Type B pancreatic cell (in vitro differentiated cells): Measurements from ENCODE around the gene GALNT10. TPM values are rescaled to one million over a fixed set of nuclear protein-coding genes. Genes with fewer than 3 reads are reported as not detected.

Experiments
- DNase-seq: peaks from one replicate; pipeline ENCODE4 v3.0.0; 2021; ENCODE audit warnings: mixed read lengths; ENCODE audit not compliant: unreplicated experiment; ENCODE audit errors: extremely low spot score
- H3K27ac Mint-ChIP-seq: 2 replicates; pipeline ENCODE4 v1.8.0; 2021; ENCODE audit warnings: mild to moderate bottlenecking, mixed read lengths
- H3K27me3 Mint-ChIP-seq: 2 replicates; pipeline ENCODE4 v1.8.0; 2021; ENCODE audit warnings: mixed read lengths
- H3K36me3 Mint-ChIP-seq: 2 replicates; pipeline ENCODE4 v1.8.0; 2021; ENCODE audit warnings: mixed read lengths
- H3K4me1 Mint-ChIP-seq: one replicate; pipeline ENCODE4 v1.8.0; 2021; ENCODE audit warnings: mixed read lengths; ENCODE audit not compliant: unreplicated experiment
- H3K4me3 Mint-ChIP-seq: 2 replicates; pipeline ENCODE4 v1.8.0; 2021; ENCODE audit warnings: mild to moderate bottlenecking, mixed read lengths
- H3K9me3 Mint-ChIP-seq: 2 replicates; pipeline ENCODE4 v1.8.0; 2021; ENCODE audit warnings: mixed read lengths
- total RNA-seq: library from RNA; stranded (reverse); gene quantifications from 2 replicates; pipeline ENCODE4 v1.2.1, GENCODE V29; 2021; ENCODE audit warnings: low replicate concordance
- TF ChIP-seq, protein P1 (sequence below): fragments of 200-600 bp; sonication (generic); conservative IDR thresholded peaks from 2 replicates; pipeline ENCODE4 v1.5.0; 2021; ENCODE audit warnings: antibody characterized with exemption, mild to moderate bottlenecking

Gene GALNT10
- total RNA-seq, 1 donor from 2014 or later = 23.0 TPM

DNA sequence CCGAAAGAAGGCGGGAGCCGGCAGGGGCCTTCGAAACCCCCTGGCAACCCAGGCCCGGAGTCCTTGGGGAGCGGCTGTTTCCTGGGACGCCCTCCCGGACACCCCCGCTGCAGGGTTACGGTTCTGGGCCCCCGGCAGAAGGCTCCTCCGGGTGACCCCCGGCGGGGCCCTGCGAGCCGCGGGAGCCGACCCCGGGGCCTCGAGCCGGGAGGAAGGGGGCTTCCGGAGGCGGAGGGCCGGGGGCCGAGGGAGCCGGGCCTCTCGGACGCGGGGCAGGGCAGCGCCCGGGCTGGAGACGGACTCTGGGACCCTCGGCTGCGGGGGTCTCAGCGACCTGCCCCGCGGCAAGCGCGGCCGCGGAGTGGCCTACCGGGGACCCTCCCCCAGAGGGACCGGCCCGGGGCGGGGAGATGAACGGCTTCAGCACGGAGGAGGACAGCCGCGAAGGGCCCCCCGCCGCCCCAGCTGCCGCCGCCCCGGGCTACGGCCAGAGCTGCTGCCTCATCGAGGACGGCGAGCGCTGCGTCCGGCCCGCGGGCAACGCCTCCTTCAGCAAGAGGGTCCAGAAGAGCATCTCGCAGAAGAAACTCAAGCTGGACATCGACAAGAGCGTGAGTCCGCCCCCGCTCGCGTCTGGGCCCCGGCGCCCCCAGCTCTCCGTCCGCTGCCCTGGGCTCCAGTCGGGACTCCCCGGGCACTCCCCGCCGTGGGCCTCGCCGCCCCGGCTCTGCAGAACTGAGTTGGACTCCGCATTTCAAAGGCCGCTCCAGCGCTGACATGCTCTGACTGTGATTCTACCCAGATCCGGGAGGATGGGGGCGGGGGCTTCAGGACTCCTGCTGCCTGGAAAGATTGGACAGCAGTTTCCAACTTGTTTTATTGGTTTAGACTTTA lies 255.9 kb downstream of the GALNT10 start:
- Mint-ChIP-seq H3K4me3 (peak overlapping the region; percentile 96), H3K4me1 (peaks cover 30% of the 10 kb centered on the region), H3K27ac (peak overlapping the region; percentile 85), H3K9me3 (no peaks in the 10 kb centered on the region), H3K36me3 (peaks cover 23% of the 10 kb centered on the region), H3K27me3 (no peaks in the 10 kb centered on the region)
- peak; percentile 80 for DNase-seq
- TF ChIP-seq, protein P1, sequence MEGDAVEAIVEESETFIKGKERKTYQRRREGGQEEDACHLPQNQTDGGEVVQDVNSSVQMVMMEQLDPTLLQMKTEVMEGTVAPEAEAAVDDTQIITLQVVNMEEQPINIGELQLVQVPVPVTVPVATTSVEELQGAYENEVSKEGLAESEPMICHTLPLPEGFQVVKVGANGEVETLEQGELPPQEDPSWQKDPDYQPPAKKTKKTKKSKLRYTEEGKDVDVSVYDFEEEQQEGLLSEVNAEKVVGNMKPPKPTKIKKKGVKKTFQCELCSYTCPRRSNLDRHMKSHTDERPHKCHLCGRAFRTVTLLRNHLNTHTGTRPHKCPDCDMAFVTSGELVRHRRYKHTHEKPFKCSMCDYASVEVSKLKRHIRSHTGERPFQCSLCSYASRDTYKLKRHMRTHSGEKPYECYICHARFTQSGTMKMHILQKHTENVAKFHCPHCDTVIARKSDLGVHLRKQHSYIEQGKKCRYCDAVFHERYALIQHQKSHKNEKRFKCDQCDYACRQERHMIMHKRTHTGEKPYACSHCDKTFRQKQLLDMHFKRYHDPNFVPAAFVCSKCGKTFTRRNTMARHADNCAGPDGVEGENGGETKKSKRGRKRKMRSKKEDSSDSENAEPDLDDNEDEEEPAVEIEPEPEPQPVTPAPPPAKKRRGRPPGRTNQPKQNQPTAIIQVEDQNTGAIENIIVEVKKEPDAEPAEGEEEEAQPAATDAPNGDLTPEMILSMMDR = no peak

GRCh38 chr5:154447089-154447725 lies 256.7 kb downstream of the GALNT10 start:
- TF ChIP-seq, protein P1 = no peak
- H3K36me3 Mint-ChIP-seq = peaks cover 19% of the 10 kb centered on the region
- no peak for DNase-seq

DNA sequence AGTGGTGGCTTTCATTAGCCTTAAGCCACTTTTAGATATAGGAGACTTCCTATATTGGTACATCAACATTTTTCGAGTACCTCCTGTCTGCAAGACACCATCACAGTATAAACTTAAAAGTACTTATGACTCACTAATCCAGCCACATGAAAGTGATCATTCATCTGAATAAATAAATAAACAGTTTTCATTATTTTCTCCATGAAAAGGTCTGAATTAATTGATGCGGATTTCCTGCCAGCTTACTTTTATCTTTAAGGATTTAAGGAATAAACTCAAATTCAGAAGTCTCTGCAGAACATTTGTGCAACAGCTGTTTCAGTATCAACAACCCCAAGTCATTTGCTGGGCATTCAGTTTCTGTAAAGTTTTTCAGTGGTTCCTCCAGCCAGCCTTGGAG lies 259.3 kb downstream of the GALNT10 start:
- TF ChIP-seq, protein P1 = no peak
- no peak overlapping the region for H3K4me3 Mint-ChIP-seq
- peaks cover 26% of the 10 kb centered on the region for H3K4me1 Mint-ChIP-seq
- no peak for DNase-seq
- peaks cover 25% of the 10 kb centered on the region for H3K36me3 Mint-ChIP-seq
- H3K27ac Mint-ChIP-seq = no peak overlapping the region
- no peaks in the 10 kb centered on the region for H3K27me3 Mint-ChIP-seq
- H3K9me3 Mint-ChIP-seq = no peaks in the 10 kb centered on the region

More at GRCh38 chr5:154447089-154447725, 256.7 kb downstream of the GALNT10 start:
- H3K9me3 Mint-ChIP-seq = no peaks in the 10 kb centered on the region
- H3K27me3 Mint-ChIP-seq = no peaks in the 10 kb centered on the region
- H3K4me3 Mint-ChIP-seq = peak overlapping the region; percentile 96
- H3K4me1 Mint-ChIP-seq = peaks cover 30% of the 10 kb centered on the region
- H3K27ac Mint-ChIP-seq = peak overlapping the region; percentile 85

GRCh38 chr5:154451957-154452356 lies 261.4 kb downstream of the GALNT10 start:
- no peaks in the 10 kb centered on the region for H3K9me3 Mint-ChIP-seq
- peaks cover 17% of the 10 kb centered on the region for H3K4me1 Mint-ChIP-seq
- no peak for DNase-seq
- no peak overlapping the region for H3K4me3 Mint-ChIP-seq
- TF ChIP-seq, protein P1 = no peak
- H3K27me3 Mint-ChIP-seq = no peaks in the 10 kb centered on the region
- no peak overlapping the region for H3K27ac Mint-ChIP-seq
- H3K36me3 Mint-ChIP-seq = peaks cover 33% of the 10 kb centered on the region

DNA sequence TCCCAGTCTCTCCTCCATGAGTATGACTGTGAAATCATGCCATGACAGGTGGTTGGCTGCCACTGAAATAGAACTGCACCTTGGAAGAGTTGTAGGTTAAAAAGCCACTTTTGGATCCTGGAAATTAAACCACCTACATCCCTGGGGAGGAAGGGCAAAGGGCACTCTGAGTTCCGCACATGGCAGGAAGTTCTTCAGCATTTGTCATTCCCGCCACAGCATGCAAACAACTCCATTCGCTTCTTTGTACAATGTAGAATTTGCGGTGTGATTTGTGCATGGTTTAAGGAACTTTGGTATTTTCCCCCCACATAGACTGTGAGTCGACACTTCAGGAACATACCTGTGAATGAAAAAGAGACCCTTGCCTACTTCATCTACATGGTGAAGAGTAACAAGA lies 265.1 kb downstream of the GALNT10 start:
- TF ChIP-seq, protein P1 = no peak
- no peaks in the 10 kb centered on the region for H3K27me3 Mint-ChIP-seq
- DNase-seq = no peak
- no peak overlapping the region for H3K4me3 Mint-ChIP-seq
- H3K36me3 Mint-ChIP-seq = peaks cover 39% of the 10 kb centered on the region
- no peaks in the 10 kb centered on the region for H3K4me1 Mint-ChIP-seq
- H3K27ac Mint-ChIP-seq = no peak overlapping the region
- H3K9me3 Mint-ChIP-seq = no peaks in the 10 kb centered on the region
